Right atrium auricular region (tissue), 2 donors: Measurements from ENCODE around the gene SYT5. TPM values are rescaled to one million over a fixed set of nuclear protein-coding genes. Genes with fewer than 3 reads are reported as not detected.

Experiments used
- DNase-seq: peaks from one replicate; pipeline ENCODE4 v3.0.0-alpha.2; 2019; ENCODE audit warnings: low spot score
- H3K27ac ChIP-seq, 2 donors: fragments of 200-600 bp; sonication (generic); 1 replicate in 1 of 2; 2 replicates in 1 of 2; pipeline ENCODE4 v1.5.1; 2016 to 2019
- H3K27me3 ChIP-seq, 2 donors: fragments of 200-600 bp; sonication (generic); one replicate each; pipeline versions ENCODE4 v1.5.1 to v1.6.0; 2017 to 2019
- H3K36me3 ChIP-seq: fragments of 200-600 bp; sonication (generic); one replicate; pipeline ENCODE4 v1.5.1; 2016
- H3K4me1 ChIP-seq, 2 donors: fragments of 200-600 bp; sonication (generic); one replicate each; pipeline versions ENCODE4 v1.5.1 to v1.6.0; 2017 to 2019
- H3K4me3 ChIP-seq, 2 donors: fragments of 200-600 bp; sonication (generic); 1 replicate in 1 of 2; 2 replicates in 1 of 2; pipeline ENCODE4 v1.5.1; 2017 to 2019; ENCODE audit warnings: mild to moderate bottlenecking in 1 of 2, moderate library complexity in 1 of 2
- H3K9me3 ChIP-seq, 2 donors: fragments of 200-600 bp; sonication (generic); one replicate each; pipeline ENCODE4 v1.5.1; 2019
- total RNA-seq, 2 donors: library from RNA; depleted of rRNA; stranded (reverse); fragments of >200 nt; gene quantifications; one replicate each; pipeline ENCODE4 v1.1.0, GENCODE V29; 2016
- TF ChIP-seq, protein P1 (sequence below), 2 donors: fragments of 200-600 bp; sonication (generic); IDR thresholded peaks; one replicate each; pipeline ENCODE4 v1.5.1; 2019; ENCODE audit warnings: antibody characterized with exemption in 2 of 2

The SYT5 gene
- under 1 TPM in 1 of 2 donors, not detected in 1; 0.08 TPM for total RNA-seq

GRCh38 chr19:55179606-55180484 is at the start of gene SYT5:
TSS of gene SYT5 (minus strand) at chr19:55180289. CDS start at chr19:55179041, 1,248 bp downstream.
- Histone ChIP-seq H3K27me3 (peaks cover 24 to 56% of the 10 kb centered on the region in 2 donors), H3K4me3 (peak within 1 kb of the TSS in 1 of 2 donors; percentile 39), H3K36me3 (no peaks in the 10 kb centered on the region), H3K9me3 (no peaks in the 10 kb centered on the region), H3K4me1 (peaks cover 0 to 18% of the 10 kb centered on the region in 2 donors), H3K27ac (no peak within 1 kb of the TSS)
- no peak for DNase-seq
- TF ChIP-seq, protein P1, sequence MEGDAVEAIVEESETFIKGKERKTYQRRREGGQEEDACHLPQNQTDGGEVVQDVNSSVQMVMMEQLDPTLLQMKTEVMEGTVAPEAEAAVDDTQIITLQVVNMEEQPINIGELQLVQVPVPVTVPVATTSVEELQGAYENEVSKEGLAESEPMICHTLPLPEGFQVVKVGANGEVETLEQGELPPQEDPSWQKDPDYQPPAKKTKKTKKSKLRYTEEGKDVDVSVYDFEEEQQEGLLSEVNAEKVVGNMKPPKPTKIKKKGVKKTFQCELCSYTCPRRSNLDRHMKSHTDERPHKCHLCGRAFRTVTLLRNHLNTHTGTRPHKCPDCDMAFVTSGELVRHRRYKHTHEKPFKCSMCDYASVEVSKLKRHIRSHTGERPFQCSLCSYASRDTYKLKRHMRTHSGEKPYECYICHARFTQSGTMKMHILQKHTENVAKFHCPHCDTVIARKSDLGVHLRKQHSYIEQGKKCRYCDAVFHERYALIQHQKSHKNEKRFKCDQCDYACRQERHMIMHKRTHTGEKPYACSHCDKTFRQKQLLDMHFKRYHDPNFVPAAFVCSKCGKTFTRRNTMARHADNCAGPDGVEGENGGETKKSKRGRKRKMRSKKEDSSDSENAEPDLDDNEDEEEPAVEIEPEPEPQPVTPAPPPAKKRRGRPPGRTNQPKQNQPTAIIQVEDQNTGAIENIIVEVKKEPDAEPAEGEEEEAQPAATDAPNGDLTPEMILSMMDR (IDR thresholded peaks at IDR 0.05), result no peak

DNA sequence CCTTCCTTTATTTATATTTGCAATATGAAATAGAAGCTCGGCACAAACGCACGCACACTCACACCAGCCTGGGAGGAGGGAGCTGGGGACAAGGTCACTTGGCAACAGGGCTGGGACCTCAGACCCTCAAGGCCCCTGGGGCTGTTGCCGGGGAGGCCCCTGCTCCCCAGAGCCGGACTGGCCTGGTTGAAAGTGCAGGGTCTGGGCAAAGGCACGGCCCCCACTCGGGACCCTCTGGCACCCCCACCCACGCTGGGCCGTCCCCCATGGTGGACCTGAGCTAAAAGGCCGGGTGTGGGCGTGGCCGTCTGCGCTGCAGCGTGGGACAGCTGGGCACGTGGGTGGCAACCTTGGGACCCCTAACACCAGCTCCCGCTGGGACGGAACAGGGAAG is 49.7 kb upstream of the SYT5 start:
- Histone ChIP-seq H3K4me1 (peaks cover 0 to 23% of the 10 kb centered on the region in 2 donors), H3K36me3 (peaks cover 33% of the 10 kb centered on the region)
- TF ChIP-seq, protein P1 (IDR thresholded peaks at IDR 0.05), result no peak

DNA sequence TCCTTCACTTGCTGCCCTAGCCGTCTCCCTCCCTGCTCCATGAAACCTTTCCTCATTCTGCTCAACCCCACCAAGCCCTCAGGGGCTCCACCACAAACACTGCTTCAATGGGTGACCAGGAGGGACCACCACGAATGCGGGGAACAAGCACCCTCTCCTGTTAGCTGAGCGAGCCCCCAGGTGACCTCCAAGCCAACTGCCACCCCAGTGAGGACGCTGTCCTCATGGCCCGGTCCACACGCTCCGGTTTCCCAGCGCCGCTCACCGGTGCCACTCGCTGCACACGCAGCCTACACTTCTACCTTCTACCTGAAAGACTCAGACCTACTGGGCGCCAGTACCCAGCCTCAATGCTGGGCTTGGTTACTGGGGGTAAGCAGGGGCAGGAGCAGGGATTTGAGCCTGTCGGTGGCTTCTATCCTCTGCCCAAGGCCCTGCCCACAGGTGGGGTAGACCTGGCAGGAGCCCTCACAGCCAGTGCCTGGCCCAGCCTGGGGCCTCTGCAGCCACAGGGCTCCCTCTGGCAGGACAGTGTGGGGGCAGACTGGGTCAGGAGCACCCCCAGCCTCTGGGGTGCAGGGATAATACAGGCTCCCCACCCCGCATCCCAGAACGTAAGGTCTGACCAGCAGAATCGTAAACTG is 49.2 kb upstream of the SYT5 start:
- no peaks in the 10 kb centered on the region for H3K9me3 ChIP-seq
- no peak overlapping the region for H3K4me3 ChIP-seq
- peak overlapping the region in 1 of 2 donors; percentile 60 for H3K27ac ChIP-seq
- peaks cover 33% of the 10 kb centered on the region for H3K36me3 ChIP-seq
- DNase-seq, result no peak
- TF ChIP-seq, protein P1 (IDR thresholded peaks at IDR 0.05), result no peak
- no peaks in the 10 kb centered on the region for H3K27me3 ChIP-seq
- peaks cover 0 to 23% of the 10 kb centered on the region in 2 donors for H3K4me1 ChIP-seq

More for the DNA sequence above, 49.7 kb upstream of the SYT5 start:
- no peak for DNase-seq
- Histone ChIP-seq H3K9me3 (no peaks in the 10 kb centered on the region), H3K27ac (no peak overlapping the region), H3K27me3 (no peaks in the 10 kb centered on the region), H3K4me3 (no peak overlapping the region)

DNA sequence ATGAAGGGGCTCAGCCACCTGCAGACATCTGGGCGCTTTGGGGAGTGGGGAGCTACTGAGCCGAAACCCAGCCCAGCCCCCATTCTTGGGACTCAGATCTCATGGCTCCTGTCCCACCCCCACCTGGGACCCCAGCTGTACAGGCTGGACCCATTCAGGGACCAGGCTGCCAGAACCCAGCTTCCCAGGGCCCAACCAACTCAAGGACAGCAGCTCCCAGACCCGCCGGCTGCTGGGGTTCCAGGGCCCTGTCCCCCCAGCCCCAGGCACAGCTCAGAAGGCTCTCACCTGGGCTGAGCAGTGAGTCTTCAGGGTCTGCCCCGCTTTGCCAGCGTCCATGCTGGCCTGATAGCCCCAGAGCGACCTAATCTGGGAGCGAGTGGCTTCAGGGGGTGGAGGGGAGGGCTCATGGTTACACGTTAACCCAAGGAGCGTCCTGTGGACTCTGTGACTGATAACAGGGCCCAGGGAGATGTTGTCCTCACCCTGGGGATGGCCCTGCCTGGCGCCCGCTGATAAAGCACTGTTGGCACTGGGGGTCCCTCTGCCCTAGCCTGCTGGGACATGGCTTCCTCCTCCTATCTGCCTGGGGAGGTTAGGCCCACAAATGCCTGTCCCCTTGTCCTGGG is 48.4 kb upstream of the SYT5 start, which contains the start of gene TMEM86B:
TMEM86B (minus strand) TSS at position 361 of the 629 bp plus-strand sequence; CDS start at position 339, 22 bp downstream.
- no peaks in the 10 kb centered on the region for H3K9me3 ChIP-seq
- peaks cover 37% of the 10 kb centered on the region for H3K36me3 ChIP-seq
- no peaks in the 10 kb centered on the region for H3K27me3 ChIP-seq
- TF ChIP-seq, protein P1 (IDR thresholded peaks at IDR 0.05), result no peak
- no peak for DNase-seq
- H3K27ac ChIP-seq, result peak within 1 kb of the TSS; percentile 3 to 60
- no peak within 1 kb of the TSS for H3K4me3 ChIP-seq
- peaks cover 0 to 23% of the 10 kb centered on the region in 2 donors for H3K4me1 ChIP-seq

DNA sequence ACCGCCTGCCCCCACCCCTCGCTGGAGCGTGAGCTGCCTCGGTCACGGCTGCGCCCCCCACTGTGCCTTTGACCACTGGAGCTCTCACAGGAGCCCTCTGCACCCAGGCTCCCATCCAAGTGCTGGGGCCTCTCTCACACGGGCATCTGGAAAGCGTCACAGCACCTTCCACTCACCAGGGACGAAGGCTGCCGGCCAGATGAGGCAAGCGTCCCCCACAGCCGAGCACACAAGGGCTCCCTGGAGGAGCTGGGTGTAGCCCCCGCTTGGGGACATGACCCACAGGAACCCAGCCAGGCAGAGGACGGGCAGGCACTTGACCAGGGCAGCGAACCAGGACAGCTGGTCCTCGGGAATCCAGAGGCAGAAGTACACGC is 47.9 kb upstream of the SYT5 start:
- Histone ChIP-seq H3K4me1 (peaks cover 0 to 23% of the 10 kb centered on the region in 2 donors), H3K36me3 (peaks cover 37% of the 10 kb centered on the region), H3K27me3 (no peaks in the 10 kb centered on the region), H3K9me3 (no peaks in the 10 kb centered on the region), H3K27ac (peak overlapping the region; percentile 3 to 60), H3K4me3 (no peak overlapping the region)
- TF ChIP-seq, protein P1 (IDR thresholded peaks at IDR 0.05), result no peak
- DNase-seq, result no peak
